Upper lobe of right lung (tissue), 1 donor: Measurements from ENCODE around the gene CD70. TPM values are rescaled to one million over a fixed set of nuclear protein-coding genes. Genes with fewer than 3 reads are reported as not detected.
"Not testable (repeated sequence)": the region's sequence is repeated elsewhere in the genome, so short reads cannot be mapped to it uniquely, and the experiment has no call there.

Source experiments
- ATAC-seq: fragments of 200-7000 bp; cut with Tn5 transposase; one replicate; pipeline ENCODE4 v1.9.1; 2020; ENCODE audit warnings: mild to moderate bottlenecking, moderate library complexity
- DNase-seq: peaks from one replicate; pipeline ENCODE4 v3.0.0-alpha.2; 2020
- H3K27ac ChIP-seq: fragments of 200-600 bp; one replicate; pipeline ENCODE4 v1.8.0; 2022
- H3K27me3 ChIP-seq: fragments of 200-600 bp; one replicate; pipeline ENCODE4 v1.8.0; 2022; ENCODE audit warnings: mild to moderate bottlenecking
- H3K36me3 ChIP-seq: fragments of 200-600 bp; one replicate; pipeline ENCODE4 v1.8.0; 2022
- H3K4me1 ChIP-seq: fragments of 200-600 bp; one replicate; pipeline ENCODE4 v1.8.0; 2022
- H3K4me3 ChIP-seq: fragments of 200-600 bp; one replicate; pipeline ENCODE4 v1.8.0; 2022; ENCODE audit warnings: mild to moderate bottlenecking
- H3K9me3 ChIP-seq: fragments of 200-600 bp; one replicate; pipeline ENCODE4 v1.8.0; 2022
- CTCF ChIP-seq: fragments of 200-600 bp; IDR thresholded peaks from one replicate; pipeline ENCODE4 v1.8.0; 2022; ENCODE audit warnings: antibody characterized with exemption
- intact Hi-C: fragments of 100-400 bp; cut with DNase I; formaldehyde crosslinking; loops from one replicate; pipeline ENCODE4 v1.11.0; 2022
- total RNA-seq: library from RNA; stranded (reverse); fragmentation: NEBNext Ultra II Directional; extraction: Animal tissue kit (Norgen Biotek cat#: 25700); gene quantifications from one replicate; pipeline ENCODE4 v1.2.1, GENCODE V29; 2021
- donor health status: DM: no; HTN: yes; CAD: no; lungs with severe emphysema.

CD70 gene
- total RNA-seq, 1 donor from 2014 or later: 1.7 TPM

DNA sequence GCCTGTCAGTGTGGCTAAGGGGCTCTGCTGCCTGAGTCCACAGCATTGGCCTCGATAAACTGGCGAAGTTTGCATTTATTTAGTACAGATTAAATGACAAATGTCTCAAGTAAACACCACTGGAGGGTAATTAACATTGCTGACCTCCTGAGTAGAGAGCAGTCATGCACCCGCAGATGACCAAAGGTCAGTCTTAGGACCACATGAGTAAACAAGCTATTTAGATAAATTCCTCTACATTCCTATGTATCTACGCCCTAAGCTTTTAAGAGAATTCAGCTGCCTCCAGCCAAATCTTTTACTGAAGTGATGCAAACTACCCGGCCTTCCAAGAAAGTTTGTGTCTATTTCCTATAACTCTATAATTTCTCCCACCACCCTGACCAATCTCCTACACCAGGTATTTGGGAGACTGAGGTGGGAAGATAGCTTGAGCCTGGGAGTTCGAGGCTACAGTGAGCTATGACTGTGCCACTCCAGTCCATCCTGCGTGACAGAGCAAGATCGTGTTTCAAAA is 22.9 kb downstream of the CD70 start:
- no peak overlapping the region for H3K27ac ChIP-seq

GRCh38 chr19:6566727-6567126 is 24.2 kb downstream of the CD70 start:
- H3K27ac ChIP-seq, H3K4me3 ChIP-seq, DNase-seq, H3K9me3 ChIP-seq, H3K4me1 ChIP-seq, H3K36me3 ChIP-seq, ATAC-seq, intact Hi-C loops, H3K27me3 ChIP-seq: not testable (repeated sequence)

More for the DNA sequence above, 22.9 kb downstream of the CD70 start:
- H3K36me3 ChIP-seq: no peaks in the 10 kb centered on the region
- TF ChIP-seq CTCF: no peak
- no peaks in the 10 kb centered on the region for H3K9me3 ChIP-seq
- intact Hi-C loops: no loop called here
- DNase-seq: no peak
- peaks cover 4% of the 10 kb centered on the region for H3K27me3 ChIP-seq
- no peak for ATAC-seq
- no peaks in the 10 kb centered on the region for H3K4me1 ChIP-seq
- H3K4me3 ChIP-seq: no peak overlapping the region

DNA sequence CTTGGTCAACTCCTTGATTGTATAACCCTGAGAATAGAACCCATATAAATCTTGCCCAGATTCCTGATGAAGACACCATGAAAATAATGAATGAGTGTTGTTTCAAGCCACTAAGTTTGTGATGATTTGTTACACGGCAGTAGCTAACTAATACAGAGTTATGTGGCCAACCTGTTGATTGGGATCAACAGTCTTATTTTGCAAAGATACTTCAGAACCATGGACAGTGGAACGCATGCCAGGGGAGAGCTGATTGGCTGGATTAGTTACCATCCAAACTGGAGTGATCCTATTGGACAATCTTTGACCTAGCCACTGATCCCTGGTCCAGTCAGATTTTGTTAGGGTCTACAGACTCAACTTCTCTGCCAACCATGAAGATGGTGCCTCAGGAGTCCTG is 26.6 kb downstream of the CD70 start:
- Histone ChIP-seq H3K4me3 (no peak overlapping the region), H3K9me3 (no peaks in the 10 kb centered on the region), H3K27me3 (no peaks in the 10 kb centered on the region), H3K36me3 (no peaks in the 10 kb centered on the region), H3K4me1 (no peaks in the 10 kb centered on the region), H3K27ac (no peak overlapping the region)
- intact Hi-C loops: no loop called here
- ATAC-seq: no peak
- no peak for TF ChIP-seq CTCF
- no peak for DNase-seq

DNA sequence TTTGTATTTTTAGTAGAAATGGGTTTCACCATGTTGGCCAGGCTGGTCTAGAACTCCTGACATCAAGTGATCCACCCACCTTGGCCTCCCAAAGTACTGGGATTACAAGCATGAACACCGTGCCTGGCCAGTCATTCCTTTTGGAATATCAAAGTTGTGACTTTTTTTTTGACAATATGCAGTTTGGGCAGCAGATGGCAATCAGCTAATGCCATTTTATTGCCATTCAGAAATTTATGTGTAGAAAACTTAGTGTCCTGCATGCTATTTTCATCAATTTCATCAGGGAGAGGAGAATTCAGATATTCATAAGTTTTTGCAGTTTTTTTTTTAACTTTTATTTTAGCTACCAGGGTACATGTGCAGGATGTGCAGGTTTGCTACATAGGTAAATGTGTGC is 28.5 kb downstream of the CD70 start:
- H3K27me3 ChIP-seq, DNase-seq, ATAC-seq, H3K4me1 ChIP-seq, intact Hi-C loops, H3K9me3 ChIP-seq, H3K4me3 ChIP-seq, H3K27ac ChIP-seq, H3K36me3 ChIP-seq: not testable (repeated sequence)

- Histone ChIP-seq H3K27me3 (no peaks in the 10 kb centered on the region), H3K27ac (no peak overlapping the region), H3K4me3 (no peak overlapping the region), H3K36me3 (no peaks in the 10 kb centered on the region), H3K9me3 (no peaks in the 10 kb centered on the region), H3K4me1 (no peaks in the 10 kb centered on the region)
- DNase-seq (no peak), ATAC-seq (no peak)
- no peak for TF ChIP-seq CTCF
- intact Hi-C loops: no loop called here
Measured at GRCh38 chr19:6556480-6557195, 34.3 kb downstream of the CD70 start.

- no peak overlapping the region for H3K4me3 ChIP-seq
- no peak for ATAC-seq
- intact Hi-C loops: no loop called here
Measured at GRCh38 chr19:6556043-6556449, 34.9 kb downstream of the CD70 start.

More at GRCh38 chr19:6556043-6556449, 34.9 kb downstream of the CD70 start:
- Histone ChIP-seq H3K9me3 (no peaks in the 10 kb centered on the region), H3K4me1 (no peaks in the 10 kb centered on the region), H3K36me3 (no peaks in the 10 kb centered on the region), H3K27me3 (no peaks in the 10 kb centered on the region), H3K27ac (no peak overlapping the region)
- TF ChIP-seq CTCF: no peak
- no peak for DNase-seq
